GM19397 (cell line): ENCODE data around the gene CAMK2B.

Experiments
- ATAC-seq: cut with Tn5 transposase; IDR thresholded peaks from one replicate; pipeline ENCODE4 v1.9.1; 2021; ENCODE audit warnings: mild to moderate bottlenecking, moderate library complexity; ENCODE audit not compliant: unreplicated experiment

The CAMK2B gene

DNA sequence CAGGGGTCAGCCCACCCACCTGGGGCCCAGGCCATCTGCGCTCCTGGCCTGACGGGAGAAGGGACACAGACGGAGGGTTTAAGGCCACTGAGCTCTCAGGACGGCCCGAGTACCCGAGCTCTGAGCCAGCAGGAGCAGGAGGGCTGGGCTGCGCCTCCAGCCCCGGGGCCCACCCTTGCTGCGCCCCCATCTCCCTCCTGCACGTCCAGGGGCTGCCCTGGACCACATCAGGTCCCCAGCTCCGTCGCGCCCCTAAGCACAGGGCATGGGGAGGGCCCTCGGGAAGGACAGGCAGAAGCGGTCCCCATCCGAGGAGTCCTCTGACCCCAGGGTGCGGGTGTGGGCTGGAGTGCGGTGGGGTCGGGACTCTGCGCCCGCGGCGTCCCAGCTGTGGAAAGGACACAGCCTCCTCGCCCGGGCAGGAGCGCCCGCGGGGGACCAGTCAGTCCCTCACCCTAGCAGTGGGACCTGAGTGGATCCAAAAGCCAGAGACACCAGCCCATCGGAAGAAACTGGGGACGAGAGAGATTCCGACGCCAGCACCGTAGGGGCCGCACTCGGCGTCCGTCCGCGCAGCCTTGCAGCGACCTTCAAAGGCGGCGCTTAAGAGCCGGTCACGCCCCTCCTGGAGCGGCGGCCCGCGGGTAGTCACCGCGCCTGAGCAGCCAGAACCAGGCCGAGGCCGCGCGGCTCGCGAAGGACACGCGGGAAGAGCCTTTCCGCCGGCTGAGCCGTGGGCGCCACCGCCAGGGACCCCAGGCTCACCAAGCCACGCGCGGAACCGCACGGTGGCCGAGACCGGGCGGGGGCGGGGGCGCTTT, 15.9 kb downstream of the CAMK2B start:
- no peak for ATAC-seq

DNA sequence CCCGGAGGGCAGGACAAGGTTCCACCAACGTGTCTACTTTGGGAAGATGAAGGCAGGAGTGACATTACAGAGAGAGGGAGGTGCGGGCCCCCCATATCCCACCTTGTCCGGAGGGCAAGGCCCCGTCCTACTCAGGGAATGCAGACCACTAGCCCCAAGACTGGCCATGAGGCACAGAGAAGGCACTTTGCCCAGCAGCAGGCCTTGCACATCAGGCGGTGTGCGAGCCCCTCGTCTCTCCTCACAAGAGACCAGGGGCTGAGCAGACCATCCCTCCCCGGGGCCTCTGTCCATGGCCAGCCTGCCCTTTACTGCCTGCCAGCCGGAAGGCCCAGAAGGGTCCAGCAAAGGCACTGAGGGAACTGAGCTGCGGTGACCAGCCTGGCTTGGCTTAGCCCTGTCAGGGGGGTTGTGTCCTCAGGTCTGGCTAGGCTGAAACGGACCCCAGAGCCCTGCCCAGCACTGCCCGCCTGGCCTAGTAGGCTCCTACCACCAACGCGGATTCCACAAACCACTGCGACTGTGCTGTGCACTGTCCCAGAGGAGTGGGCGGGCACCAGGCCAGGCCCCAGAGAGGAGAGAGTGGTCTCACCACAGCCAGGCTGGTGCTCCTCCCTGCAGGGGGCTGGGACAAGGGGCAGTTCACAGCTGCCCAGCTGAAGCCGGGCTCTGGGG, 16.7 kb downstream of the CAMK2B start:
- no peak for ATAC-seq

DNA sequence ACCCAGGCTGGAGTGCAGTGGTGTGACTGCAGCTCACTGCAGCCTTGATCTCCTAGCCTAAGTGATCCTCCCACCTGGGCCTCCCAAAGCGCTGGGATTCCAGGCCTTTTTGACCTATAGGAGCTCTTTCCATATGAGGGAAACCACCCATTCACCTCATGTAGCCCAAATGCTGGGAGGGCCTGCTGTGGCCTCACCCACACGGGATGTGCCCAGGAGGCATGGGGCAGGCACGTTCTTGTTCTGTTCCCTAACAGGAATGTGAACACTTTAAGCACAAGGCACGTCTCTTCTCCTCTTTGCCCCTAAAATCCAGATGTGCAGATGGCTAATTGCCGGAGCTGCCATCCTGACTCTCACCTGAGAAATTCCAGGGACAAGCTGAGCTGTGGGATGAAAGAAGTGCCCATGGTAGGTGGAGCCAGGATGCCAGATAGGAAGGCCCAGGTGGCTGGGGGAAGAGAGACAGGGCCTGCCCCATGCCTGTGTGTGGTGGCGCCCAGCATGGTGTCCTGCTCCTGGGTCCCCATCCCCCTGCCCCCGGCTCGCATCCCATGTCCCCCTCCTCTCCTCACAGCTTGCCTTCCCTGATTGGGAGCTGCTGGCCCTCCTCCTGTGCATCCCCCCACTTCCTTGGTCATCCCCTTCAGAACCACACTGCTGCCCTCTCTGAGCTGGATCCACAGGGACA, 17.3 kb downstream of the CAMK2B start:
- no peak for ATAC-seq

DNA sequence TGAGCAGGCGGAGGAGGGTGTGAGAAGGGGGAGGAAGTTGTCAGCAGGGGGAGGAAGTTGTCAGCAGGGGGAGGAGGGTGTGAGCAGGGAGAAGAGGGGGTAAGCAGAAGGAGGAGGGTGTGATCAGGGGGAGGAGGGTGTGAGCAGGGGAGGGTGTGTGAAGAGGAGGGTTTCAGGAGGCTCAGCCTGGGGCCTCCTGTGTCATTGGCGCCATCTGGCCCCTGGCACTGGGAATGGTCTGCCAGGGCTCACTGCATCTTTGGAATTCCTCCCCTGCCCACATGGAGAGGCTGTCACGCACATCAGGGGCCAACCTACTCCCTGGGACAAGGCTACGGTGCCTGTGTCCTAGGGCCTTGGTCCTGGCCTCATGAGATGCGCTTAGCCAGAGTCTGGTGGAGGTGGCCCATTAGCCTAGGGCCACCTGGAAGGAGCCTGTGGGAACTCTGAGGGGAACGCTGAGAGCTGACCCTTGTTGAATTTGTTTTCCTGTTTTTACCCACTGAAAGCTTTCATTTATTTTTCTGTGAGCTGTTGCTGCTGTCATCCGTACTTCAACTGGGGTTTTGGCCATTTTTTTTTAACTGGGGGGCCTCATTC, 18.0 kb downstream of the CAMK2B start:
- ATAC-seq: no peak

DNA sequence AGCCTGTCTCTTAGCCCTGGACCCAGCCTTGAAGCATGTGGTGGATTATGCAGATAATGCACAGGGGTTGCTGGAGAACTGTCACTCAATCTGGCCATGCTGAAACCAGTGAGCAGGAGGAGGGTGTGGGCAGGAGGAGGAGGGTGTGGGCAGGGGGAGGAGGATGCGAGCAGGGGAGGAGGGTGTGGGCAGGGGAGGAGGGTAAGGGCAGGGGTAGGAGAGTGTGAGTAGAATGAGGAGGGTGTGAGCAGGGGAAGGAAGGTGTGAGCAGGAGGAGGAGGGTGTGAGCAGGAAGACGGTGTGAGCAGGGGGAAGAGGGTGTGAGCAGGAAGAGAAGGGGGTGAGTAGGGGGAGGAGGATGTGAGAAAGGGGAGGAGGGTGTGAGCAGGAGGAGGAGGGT, 18.8 kb downstream of the CAMK2B start:
- no peak for ATAC-seq

DNA sequence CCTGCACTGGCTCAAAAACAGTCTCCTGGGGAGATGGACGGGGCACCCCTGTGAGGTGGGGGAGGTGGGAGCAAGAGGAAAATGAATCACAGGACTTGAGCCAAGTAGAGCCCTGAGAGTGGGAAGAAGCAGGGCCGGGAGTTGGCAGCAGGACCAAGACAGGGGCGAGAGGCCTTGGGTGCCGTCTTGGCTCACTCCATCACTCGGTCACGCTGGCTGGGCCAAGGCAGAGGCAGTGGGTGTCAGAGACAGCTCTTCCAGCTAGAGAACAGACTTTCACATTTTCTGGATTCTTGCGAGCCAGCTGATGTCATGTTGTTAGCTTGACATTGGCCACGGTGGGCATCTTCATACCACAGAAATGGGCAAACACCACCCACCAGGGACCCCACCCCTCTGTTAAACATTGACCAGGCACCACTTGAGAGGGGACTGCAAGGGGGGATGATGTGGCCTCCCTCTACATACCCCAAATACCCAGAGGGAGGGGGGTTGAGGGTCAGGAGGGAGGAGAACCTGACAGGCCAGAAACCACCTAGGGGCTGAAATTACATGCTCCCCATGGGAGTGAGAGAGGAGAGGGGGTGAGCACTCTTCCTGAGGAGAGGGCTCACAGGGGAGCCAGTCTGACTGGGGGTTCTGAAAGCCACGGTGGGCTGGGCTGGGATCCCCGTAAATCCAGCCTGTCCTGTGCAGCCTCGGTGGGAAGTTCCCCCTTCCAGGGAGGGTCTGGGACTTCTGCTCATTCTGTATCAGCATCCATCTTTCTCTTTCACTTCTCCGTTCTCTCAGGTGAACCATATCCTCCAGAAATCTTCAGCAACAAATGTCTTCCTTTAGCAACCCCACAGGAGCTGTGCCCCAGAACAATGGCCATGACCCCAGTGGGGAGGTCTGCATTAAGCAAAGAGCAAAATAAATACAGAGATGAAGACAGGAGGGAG, 19.6 kb downstream of the CAMK2B start:
- ATAC-seq: no peak

DNA sequence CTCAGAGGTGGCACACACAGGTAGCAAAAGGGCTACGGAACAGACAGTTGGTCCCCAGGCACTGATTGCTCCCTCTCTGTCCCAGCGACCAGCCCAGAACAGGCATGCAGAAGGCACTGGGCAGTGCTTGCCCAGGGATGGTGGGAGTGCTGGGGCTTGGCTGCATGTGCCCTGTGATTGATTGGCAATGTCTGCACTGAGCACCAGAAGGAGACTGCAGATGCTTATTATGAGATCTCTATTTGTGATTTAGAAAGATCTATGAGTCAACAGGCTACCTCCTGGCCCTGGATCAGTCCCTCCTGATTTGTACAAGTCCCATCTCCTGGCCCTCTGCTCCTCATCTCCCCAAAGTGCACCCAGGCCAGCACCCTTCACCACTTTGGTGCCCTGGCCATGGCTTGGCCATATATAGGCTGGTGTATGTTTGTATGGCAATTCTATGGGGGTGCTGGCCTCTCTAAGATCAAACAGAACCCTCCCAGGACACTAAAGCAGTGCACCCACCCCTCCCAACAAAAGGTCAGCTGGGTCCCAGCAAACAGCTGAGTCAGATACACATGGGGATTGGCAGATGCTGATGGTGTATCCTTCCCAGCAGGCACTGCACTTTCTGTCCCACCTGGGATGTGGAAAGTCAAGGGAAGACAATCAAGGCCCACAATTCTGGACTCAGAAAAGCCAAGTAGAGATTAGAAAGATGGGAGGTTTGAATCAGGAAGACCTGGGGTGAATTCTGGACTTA, 30.9 kb downstream of the CAMK2B start:
- no peak for ATAC-seq

DNA sequence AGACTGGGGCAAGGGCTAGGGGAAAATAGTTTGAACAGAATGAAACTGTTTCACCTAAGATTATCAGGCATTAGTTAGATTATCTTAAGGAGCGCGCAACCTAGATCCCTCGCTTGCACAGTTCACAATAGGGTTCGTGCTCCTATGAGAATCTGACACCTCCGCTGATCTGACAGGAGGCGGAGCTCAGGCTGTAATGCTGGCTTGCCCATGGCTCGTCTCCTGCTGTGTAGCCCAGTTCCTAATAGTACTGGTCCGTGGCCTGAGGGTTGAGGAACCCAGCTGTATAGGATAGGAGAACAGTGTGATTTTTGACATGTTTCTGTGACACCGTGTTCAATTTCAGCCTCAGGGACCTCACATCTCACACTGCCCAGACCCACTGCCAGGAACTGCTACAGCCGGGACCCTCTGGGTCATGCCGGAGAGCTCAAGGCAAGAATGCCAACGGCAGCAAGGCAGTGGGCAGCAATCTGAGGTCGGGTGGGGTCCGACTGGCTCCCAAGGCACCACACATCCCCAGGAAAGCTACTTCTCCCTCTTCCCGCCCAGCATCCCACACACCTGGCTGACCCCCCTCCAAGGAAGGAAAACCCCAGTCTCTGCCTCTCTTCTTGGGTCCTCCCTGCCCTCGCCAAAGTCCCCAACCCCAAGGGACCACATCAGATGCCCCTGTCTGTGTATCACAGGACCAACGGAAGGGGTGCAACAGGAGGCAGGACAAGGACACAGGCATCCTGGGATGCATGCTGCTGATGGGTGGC, 31.7 kb downstream of the CAMK2B start:
- no peak for ATAC-seq

DNA sequence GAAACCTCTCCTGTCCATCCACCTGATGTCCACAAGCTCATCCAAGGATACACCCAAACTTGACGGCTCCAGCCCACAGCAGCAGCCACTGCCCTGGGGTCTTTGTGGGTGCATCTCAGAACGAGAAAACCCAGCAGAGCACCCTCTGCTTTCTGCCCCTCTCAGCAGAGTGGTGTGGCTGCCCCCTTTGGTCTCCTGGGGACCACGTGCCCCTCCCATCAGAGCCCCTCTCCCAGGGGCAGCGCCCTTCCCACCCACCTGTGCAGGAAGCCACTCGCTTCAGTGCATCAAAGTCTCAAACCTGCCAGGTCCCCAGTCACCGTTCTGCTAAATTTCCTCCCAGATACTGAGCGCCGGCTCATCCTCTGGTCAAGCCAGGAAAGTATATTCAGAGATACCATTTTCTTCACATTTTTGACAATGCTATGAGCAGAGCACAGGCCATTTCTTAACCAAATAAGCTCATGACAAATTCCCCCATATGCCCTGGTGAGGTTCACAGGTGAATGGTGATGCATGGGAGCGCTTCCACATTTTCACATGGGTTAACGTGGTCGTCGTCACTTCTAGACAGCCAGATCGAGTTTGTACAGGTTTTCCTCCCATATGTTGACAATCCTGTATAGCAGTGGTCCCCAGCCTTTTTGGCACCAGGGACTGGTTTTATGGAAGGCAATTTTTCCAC, 32.4 kb downstream of the CAMK2B start:
- no peak for ATAC-seq

DNA sequence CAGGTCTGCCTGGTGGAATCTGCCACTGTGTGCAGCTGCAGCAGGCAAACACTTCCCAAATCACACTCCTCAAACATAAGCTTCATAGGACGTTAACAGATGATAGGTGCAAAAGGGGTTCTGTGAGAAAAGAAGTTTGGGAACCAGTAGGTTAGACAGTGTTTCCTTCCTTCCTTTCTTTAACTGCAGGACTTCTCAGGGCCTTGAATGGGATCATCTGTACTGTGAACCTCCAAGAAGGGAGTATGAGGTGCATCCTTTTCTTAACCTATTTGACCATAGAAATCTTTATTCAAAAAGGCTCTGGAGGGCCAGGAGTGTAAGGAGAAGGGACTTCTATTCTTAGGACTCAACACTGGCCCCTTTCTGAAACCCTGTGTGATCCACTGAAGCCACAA, 33.0 kb downstream of the CAMK2B start:
- no peak for ATAC-seq

DNA sequence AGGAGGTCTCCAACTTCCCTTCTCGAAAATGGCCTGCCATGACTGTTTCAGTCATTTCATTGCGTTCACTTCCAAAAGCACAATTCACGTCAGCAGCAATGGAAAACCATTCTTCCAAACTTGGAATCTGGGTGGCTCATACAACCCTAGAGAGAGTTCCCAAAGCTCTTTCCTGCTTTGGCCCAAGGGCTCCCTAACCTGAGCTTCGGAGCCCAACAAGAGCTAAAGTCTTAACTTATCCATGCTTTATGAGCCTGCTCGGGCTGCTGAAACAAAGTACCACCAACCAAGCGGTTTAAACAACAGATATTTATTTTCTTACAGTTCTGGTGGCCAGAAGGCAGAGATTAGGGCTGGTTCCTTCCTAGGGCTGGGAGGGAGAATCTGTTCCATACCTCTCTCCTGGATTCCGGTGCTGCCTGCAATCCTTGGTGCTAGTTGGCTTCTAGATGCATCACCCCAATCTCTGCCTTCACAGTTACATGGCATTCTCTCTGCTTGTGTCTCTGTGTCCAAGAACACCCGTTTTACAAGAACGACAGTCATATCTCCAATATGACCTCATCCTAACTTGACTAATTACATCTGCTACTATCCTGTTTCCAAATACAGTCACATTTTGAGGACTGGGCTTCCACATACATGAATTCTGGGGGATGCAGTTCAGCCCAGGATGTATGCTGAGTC, 33.5 kb downstream of the CAMK2B start:
- ATAC-seq: no peak

DNA sequence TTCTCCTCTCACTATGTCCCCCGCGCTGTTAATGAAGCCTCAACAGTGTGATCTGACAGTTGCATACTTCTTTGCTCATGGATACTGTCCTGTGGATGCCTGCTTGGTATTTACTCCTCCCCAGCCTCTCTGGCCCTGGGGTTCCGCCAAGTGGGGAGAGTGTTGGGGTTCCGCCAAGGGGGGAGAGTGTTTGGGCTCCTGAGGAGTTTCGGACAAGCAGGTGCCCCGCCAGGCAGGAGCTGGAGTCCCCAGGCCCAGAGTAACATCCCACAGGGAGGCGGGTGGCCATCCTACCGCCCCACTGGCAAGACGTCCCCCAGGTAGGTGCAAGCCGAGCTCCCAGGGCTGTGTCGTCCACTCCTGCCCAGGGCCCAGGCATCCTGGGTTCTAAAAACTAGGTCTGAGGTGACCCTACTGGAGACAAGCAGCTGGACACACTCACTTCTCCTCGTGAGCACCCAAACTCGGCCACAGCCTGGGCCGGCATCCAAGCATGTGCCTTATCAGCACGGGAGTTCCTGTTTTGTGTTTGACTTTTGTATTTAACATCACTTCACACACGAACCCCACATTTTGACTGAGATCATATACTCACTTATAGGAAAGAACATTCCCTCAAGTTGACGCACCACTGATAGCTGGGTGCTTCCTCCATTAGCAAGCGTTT, 34.2 kb downstream of the CAMK2B start:
- ATAC-seq: no peak

DNA sequence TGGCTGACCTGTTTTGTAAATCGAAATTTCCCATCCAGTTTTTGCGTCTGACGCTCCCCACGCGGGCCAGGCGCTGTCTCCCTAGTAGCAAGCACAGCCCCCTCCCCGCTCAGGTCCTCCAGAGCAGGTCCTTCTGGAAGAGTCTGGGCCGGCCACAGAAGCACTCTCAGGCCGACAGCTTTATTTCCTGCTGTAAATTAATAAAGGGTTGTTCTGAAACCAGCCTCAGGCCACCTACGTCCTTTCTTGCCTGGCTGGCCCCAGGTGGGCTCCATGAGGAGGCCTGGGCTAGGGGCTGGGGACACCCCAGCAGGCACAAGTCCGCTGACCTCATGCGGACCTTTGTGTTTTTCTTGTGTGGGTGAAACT, 35.2 kb downstream of the CAMK2B start:
- no peak for ATAC-seq

DNA sequence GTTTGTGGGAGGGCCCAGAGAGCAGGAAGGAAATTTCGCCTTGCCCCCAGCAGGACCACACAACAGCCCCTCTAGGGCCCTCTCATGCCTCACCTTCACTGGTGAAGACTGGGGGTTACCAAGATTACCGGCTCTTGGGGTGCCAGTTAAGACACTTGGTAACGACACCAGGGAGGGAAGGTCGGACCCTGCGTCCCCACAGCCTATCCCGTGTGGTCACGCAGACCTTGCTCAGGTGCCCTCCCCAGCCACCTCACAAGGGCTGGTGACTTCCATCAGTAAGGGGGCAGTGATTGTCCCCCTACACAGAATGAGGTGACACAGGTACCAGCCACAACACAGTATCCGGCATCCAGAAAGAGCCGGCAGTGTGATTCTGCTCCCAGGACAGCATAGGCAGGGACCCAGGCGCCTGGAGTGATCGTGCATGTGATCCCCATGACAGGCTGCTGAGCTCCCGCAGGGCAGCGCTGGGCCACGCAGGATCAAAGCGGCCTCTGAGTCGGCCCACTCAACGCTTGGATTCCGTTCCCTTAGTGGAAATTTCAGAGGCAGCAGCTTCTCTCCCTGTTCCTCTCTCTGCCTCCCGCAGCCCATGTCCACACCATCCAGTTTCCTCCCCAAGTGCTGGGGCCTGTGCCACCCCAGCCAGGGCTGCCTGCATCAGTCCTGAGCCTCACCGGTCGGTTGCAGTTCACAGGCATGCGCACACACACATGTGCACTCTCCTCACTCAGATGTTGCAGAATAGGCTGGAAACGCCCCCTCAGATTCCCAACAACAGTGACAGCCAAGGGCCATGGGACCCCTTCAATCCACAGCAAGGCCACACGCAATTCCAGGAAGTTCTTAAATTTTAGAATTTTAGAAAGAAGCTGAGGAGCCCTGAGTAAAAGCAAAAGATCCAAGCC, 35.8 kb downstream of the CAMK2B start:
- ATAC-seq: no peak

DNA sequence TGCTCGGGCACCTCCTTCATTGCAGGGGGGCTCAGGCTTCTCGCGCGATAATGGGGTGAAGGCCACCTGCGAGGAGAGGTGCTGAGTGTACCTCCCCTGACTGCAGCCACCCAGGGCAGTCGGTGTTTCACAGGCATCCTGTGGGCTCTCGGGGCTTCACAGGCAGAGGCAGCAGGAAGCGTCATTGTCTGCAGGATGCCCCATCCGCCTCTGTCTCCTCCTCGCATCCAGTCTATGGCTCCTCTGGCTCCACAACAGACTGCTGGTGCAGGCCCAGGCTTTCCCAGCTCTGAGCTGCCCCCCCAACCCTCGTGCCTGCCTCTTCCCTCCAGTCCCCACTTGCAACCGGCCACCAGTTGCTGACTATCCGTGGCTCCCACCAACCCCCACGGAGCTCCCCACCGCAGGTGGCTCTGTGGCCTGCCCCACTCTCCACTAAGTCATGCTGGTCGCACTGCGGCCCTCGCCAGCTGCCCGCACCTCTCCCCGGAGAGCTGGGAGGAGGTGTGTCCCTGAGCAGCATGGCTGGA, 36.5 kb downstream of the CAMK2B start:
- ATAC-seq: no peak

DNA sequence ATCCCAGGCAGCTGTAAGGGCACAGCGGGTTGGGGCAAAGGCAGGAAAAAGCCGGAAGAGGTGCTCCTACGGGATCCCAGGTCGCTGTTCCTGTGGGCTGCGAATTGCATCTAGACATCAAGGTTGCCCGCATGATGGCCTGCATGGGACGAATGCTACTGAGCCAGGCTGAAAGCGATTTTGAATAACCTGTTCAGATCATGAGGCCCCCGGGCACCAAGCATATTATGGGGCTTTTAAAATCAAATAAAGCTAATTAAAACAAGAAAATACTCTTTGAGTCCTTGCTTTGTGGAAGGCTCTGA, 37.1 kb downstream of the CAMK2B start:
- ATAC-seq: no peak
